IPS DF 19.7 (cell line): ENCODE measurements around the gene FRAS1.
"Not testable (repeated sequence)": the region's sequence is repeated elsewhere in the genome, so short reads cannot be mapped to it uniquely, and the experiment has no call there.

Experiments used
- DNase-seq: peaks from one replicate; pipeline ENCODE4 v3.0.0-alpha.2; 2013; ENCODE audit warnings: low read depth, low spot score

FRAS1 gene

DNA sequence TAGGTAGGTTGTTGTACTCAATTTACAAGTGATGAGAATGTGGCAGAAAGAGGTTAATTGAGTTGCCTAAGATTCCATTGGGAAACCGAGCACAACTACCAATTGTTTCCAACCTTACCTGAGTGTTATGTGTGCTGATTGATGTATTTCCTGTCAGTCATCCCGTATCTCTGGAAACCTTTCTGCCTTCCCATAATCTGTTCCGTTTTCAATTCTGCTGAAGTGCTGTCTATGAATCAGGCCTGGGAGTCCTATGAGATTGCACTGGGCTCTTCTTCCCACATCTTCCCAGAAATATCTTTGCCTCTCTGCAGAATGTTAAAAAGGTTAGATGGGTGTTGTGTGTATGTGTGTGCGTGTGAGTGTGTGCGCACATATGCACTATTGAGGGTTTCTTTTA is 264.9 kb downstream of the FRAS1 start:
- no peak for DNase-seq

DNA sequence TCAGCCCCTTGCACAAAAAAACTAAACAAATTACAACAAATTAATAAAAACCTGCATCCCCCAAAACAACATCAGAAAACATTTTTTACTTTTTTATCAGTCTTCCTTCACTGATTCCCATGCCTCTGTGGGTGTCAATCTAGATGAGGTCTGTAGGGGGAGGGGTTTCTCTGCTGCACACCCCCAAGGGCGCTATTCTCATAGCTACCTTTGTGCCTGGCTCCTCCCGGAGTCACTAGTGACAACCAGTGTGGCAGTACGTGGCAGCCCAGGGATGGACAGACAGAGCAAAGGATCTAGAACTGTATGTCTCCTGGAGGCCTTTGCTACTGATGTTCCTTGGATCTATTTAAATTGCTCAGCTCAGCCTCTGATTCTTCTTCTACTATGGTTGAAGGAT is 266.3 kb downstream of the FRAS1 start:
- no peak for DNase-seq

DNA sequence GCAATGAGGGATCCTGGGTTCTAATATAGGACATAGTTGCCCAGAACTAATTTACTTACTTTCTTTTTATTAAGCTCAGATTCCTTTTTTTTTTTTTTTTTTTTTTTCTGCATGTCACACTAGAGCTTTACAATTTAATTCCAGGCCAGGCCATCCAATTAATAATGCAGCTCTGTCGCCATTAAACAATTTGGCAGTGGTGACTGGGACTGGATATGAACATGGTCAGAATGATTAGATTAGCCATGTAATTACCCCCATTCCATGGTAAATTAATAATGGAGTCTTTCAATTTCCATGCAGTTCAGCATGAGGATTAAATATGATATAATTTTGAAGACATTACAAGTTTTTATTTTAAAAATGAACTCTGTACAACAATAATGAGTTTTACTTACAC is 267.5 kb downstream of the FRAS1 start:
- no peak for DNase-seq

DNA sequence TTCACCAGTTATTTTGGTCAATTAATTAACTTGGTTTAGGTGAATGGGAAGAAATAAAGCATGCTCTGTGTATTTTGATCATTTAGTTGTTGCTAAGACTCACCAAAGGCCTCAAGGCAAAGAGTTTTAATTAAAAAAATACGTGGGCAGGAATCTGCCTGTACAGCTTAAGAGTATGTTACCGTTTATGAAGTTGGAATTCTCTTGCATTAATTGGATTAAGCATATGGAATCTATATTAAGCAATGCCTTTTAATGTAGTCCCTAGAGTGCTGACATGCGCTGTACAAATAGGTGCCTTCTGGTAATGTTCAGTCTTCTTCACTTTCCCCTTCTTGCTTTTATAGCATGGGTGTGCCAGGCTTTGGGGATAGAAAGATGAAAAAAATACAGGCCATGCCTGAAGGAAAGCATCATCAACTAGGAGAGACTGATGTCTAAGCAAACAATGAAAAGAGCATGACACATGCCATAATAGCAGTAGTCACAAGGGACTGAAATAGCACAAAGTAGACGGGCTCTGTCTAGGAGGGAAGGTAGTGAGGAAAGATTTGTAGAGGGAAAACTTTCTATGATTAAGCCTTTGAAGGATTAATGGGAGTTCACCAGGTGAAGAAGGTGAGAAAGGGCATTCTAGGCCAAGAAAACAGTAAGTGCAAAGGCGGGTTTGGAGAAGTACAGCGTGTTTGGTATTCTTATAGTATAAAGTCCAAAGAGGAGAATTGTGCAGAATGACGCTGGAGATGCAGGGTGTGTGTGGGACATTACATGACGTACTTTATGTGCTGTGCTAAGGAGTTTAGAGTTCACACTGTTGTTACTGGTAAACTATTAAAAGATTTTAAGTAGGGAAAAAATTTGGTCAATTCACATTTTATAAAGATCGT is 268.4 kb downstream of the FRAS1 start:
- DNase-seq = no peak

DNA sequence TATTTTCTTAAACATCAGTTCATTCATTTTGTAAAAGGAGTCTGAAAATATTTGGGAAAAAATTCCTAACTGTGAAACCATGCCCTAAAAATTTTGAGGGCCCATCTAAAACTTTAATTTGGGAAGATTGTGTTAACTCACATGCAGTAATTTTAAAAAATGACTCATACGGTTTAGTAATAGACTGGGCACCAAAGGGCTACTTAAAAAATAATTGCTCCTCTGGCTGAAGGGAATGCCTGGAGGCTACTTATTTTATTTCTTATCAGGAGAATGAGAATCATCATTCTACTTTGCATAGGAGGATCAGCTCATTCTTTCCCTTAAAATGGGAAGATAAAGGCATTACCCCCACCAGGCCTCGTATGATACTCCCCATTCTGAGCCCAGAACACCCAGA is 271.5 kb downstream of the FRAS1 start:
- not testable (repeated sequence) for DNase-seq

DNA sequence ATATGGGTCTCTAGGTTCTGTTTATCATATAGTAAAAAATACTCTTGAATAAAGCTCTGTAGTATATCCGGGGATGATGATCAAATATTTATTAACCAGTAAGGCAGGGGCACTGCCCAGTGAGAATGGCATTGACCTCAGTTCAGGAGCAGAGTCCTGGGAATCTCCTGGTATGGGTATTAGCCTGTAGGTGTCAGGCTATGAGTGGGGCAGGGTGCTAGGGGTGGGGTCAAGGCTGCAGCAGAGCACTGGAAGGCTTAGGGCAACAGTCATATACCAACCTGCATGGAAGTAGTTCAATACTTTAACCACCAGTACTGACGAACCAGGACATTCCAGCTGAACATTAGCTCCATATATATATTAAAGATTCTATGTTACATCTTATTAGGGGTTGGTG is 274.1 kb downstream of the FRAS1 start:
- no peak for DNase-seq

DNA sequence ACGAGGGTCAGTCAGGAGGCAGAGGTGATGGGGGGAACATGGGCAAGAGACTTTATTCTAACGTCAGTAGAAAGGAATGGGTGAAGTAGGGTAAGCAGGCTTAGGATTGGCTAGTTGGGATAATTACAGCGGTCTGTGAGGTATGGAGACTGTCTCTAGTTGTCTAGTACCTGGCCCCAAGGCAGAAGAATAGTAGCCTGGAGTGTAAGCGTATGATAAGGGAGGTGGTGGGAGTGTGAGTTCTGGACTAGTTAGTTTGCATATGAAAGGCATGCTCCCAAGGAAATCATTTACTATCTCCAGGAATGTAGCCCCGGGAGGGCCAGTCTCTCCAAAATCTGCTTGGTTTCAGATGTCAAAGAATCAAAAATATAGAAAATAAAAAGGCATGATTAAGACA is 274.8 kb downstream of the FRAS1 start:
- DNase-seq = no peak

DNA sequence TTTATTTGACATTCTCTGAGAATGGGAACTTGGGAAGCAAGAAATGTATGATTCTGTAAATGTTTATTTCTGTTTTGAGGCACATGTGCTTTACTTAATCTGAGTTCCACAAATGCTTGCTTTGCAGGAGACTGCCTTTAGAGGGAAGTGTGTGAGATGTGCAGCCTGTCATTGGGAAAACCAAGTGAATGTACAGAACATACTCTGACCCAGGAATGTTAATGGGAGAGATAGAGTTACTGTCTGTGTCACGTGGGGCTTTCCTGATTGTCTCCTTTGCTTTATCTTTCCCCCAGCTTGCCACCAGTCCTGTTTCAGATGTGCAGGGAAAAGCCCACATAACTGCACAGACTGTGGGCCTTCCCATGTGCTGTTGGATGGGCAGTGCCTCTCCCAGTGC is 275.9 kb downstream of the FRAS1 start:
- no peak for DNase-seq

DNA sequence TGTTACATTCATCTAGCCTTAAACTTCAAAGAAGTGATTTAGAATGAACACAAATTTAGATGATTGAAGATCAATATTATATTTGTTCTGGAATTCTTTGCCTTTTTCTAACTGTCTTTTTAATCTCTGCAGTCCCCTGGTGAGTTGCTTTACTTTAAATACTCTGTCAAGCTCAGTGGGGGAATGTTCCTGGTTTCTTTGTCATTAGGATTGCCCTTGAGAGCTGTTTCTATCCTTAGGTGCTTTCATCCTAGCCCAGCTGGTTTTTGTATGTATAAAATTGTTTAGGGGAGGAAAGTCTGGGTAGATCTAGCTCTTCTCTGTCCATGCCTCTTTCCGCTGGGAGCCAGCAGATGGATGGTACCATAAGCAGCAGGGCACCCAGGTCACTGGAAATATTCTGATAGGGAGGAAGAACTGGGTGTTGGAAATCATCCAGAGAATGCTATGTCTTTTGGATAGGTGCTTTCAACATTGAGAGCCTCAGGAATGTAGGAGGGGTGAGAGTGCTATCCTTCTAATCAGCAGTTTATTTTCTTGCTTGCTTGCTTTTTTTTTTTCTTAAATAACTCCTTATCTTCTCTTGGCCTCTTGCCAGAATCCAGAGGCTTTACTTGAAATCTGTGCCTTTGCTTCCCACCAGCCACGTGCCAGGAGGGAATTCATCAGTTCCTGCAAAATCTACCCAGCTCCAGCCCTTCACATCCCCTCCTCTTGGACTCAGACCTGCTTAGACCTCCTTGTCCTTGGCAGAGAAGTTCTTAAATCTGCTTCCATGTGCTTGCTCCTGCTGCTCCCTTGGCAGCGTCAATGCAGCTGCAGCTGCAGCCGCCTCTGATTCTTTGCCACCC is 279.2 kb downstream of the FRAS1 start:
- DNase-seq = no peak

DNA sequence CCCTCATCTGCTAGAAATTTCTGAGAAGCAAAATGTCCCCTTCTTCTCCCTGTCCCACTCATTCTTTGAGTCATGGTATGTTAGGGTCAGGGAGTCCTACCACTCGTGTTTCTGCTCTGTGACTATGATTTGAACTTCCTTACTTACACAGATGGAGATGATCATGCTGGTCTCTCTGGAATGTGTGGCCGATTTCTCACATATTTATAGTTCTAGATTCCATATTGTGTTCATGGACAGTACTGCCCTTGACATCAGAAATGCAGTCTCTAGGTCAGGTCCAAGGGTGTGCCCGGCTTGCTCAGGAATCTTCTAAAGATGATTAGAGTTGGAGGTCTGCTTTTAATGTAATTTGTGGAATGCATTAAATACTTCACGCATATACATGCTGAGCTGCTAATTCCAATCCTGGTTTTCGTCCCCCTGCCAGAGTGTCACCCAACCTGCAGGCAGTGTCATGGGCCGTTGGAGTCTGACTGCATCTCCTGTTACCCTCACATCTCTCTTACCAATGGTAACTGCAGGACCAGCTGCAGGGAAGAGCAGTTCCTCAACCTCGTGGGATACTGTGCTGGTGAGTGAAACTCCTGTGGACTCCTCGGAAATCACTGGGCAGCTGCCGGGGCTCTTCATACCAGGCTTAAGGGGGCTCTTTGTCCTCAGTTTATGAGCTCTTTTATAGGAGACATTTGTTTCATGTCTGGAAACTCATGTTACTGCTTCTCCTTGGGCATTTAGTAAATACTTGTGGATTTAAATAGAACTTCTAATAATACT is 280.3 kb downstream of the FRAS1 start:
- no peak for DNase-seq

DNA sequence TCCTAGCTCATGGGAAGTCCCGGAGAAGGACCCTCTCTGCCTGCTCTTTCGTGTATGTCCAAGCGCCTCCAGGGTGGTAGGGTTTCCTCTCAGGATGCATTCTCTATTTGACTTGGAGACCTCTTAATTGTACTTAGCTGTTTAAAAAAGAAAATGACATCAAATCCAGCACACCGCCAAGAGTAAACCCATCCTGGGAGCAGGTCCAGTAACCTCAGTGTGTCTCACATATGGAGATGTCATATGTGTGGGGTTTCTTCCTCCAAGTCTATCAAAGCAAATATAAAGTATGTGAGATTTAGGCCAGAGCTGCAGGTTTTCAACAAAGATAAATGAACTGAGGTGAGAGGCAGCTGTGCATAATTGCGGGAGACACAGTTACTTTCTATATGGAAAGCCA is 285.0 kb downstream of the FRAS1 start:
- no peak for DNase-seq

DNA sequence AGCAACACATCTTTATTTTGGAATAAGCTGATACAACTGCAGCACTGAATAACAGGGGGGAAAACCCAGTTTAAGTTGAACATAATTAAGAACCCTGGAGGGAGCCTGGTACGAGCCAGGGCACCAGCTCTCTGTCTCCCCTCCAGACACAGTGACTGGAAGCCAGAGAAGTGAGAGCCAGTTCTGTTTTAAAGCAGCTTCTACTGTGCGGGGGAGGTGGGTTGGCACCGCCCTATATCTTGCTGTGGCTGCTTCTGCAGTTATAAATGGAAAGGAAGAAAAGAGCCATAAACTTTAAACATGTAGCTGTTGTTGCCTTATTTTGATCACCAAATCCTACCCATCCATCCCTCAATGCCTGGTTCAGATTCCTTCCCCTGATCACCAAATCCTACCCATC is 286.6 kb downstream of the FRAS1 start:
- no peak for DNase-seq

DNA sequence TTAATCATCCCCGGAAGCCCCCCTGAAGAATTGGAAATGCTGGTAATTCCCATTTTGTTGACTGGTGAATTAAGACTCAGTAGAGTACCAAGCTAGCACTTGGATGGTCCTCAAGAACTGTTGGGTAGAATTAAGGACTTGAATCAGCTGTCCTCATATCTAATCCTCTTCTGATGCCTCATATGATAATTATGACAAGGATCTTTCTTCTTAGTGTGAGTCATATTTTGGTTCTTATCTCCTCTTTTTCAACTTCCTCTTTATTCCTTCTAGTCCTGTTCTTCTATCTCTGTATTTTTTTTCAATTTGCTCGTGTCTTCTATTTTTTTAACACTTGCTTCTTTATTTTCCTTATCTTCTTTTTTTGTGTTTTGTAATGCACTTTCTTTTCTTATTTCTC is 288.1 kb downstream of the FRAS1 start:
- DNase-seq = no peak

DNA sequence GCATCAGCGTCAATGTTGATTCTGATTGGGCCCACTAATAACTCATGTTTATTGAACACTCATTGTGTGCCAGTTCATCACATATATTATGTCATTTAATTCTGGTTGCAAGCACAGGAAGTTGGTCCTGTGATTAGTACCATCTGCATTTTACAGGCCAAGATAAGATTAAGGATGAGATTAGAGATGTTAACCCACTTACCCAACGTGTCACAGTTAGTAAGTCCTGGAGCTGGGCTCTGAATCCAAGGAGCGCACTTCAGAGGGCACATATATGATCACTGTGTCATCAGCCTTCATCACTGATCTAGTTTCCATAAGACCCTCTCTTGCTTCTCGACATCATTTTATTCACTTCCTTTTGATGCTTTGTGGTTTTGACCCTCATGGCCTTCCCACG is 289.1 kb downstream of the FRAS1 start:
- DNase-seq = no peak

DNA sequence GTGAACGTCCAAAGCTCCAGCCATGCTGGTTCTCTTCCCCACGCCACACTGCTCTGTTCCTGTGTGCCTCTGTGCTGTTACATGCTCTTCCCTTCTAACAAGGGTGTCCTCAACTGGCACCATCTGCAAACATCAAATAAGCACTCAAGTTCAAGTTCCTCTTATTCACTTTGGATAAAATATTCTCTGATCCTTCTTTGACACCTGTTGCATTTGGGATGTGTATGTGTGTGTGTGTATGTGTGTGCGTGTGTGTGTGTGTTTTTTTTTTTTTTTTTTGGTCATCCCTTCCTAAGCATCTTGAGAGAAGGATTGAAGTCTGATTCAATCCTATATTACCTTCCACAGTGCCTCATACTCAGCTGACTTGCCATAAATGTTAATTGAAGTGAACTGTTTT is 290.4 kb downstream of the FRAS1 start:
- no peak for DNase-seq

DNA sequence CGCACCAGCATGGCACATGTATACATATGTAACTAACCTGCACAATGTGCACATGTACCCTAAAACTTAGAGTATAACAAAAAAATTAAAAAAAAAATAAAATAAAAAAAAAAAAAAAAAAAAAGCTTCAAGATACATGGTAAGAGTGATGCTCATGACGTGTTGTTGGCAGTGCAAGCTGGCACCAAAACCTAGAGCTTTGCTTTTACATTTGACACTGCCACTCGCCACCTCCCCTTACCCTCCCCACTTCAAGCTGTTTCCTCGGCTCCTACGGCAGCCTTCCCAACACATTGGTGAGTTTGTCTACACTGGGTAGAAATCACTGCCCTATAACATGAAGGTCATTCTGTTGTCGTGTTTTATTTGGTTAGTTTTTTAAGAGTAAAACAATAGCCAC is 296.8 kb downstream of the FRAS1 start:
- DNase-seq = no peak

DNA sequence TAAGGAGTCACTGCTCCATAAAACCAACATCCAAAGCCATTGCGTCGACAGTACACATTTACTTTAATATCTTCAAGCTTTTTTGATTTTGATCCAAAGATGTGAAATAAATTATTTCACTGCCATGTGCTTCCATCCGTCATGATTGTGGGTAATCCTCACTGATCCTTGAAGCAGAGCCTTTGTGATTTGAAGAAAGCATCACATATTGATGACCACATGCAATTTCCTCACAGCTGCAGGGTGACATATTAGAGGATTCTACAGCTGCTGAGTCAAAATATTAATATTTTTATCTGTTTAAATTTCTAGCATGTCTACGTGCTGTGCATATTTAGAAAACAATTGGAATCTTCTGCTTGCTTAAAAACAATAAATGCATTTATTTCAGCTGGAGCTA is 297.7 kb downstream of the FRAS1 start:
- no peak for DNase-seq

DNA sequence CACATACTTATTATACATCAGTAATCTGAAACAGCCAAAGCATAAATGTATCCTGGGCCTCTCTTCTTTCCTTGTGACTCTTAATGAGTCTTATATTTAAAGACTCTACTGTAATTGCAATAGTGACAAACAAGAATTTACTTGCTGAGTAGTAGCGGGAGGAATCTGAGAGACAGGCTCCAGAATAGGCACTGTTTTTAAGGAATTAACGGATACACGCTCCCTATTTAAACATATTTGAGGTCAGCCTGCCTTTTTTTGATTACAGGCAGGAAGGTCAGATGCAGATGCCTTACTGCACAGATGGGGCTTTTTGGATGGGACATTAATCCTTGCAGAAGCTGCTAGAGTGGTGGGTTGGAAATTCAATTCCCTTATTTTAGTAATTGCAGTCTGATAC is 298.2 kb downstream of the FRAS1 start:
- DNase-seq = no peak

DNA sequence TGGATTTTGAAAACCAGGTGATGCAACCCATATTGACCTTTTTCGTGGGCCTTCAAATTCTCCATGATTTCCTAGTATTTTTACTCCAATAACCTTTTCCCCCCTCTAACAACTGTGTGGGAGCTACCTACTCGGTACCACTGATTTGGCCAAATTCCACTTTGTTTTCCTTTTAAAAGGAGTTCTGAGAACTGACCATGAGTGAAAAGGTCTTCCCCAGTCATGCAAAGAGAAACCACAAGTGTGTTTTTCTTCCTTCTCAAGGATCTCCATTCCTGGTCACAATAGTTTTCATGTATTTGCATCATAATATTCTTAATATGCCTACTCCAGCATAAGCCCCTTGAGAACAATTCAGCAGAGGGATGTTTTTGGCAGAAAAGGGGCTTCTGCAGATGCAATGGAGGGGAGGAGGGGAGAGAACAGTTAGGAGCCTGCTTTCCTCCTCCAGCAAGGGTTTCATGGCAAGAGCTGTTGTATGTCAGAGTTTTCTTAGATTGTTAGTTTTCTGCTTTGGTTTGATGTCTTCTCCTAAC is 299.2 kb downstream of the FRAS1 start:
- DNase-seq = no peak

DNA sequence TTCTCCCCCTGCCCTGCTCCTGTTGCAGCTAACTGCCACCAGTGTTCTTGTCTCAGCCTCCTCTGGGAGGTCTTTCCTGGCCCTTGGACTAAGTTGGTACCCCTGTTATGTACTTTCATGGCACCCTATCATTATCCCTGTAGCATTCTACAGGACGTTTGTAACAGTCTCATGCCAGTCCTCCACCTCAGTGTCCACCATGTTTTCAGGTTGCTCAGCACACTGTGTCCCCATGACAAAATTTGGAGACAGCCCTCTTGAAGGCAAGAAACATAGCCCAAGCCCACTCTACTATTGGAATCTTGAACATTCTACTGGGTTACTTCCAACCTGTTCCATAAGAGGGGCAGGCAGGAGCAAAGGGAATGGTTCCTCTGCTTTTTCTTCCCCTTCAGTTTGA is 300.0 kb downstream of the FRAS1 start:
- no peak for DNase-seq

DNA sequence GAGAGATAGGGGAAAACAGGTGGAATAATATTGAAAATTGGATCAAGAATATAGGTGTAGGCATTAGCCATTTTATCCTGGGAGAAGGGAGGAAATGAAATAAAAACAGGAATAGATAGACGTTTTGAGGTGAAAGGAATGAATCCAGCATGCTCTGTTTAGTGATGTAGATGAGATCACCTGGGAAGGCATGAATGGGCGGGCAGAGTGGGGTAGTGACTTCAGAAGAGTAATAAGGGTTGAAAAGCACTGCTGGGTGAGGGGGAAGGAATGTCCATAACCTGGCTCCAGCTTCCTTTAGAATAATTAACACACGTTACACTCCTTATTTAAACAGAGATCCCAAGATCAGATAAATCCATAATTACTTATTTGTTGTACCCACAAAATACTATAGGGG is 303.3 kb downstream of the FRAS1 start:
- DNase-seq = no peak

DNA sequence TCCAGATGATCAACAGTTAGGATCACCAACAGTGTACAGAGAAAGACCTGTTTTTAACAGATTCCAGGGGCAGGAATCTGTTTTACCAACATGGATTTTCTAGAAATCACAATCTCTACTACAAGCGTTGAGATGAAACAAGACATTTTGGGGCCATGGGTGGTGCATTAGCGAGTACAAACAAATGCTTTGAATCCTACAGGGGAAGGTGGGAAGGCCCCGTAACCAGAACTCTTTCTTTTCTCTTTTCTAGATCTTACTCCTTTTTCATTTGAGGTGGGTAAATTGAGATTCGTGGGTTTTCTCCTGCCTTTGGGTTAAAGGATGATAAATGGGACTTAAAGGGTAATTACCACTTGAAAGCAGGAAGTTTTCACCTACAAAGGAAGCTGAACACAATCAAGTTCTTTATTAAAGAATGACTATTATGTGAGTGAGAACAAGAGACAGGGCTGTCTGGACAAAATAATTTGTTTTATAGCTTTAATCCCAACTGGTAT is 304.5 kb downstream of the FRAS1 start:
- no peak for DNase-seq
